Skeletal muscle tissue (tissue), 4 donors: ENCODE data around the gene LRRN4CL. TPM values are rescaled to one million over a fixed set of nuclear protein-coding genes. Genes with fewer than 3 reads are reported as not detected.
A peak's percentile ranks its signal among the peaks of the same experiment; 100 is the strongest.

Experiments used
- H3K27ac ChIP-seq: one replicate; pipeline ENCODE4 v1.7.0; 2013; ENCODE audit warnings: mild to moderate bottlenecking, low read depth, low read length, inconsistent platforms
- H3K27me3 ChIP-seq, 3 donors: one replicate each; pipeline ENCODE4 v1.7.0; 2013; ENCODE audit warnings: low read length in 3 of 3; ENCODE audit not compliant: control insufficient read depth in 3 of 3, insufficient read depth in 3 of 3
- H3K36me3 ChIP-seq, 3 donors: one replicate each; pipeline ENCODE4 v1.7.0; 2013; ENCODE audit warnings: low read length in 3 of 3; ENCODE audit not compliant: control insufficient read depth in 3 of 3, insufficient read depth in 3 of 3
- H3K4me1 ChIP-seq, 3 donors: one replicate each; pipeline ENCODE4 v1.7.0; 2013; ENCODE audit warnings: low read length in 3 of 3, mild to moderate bottlenecking in 3 of 3; ENCODE audit not compliant: control insufficient read depth in 3 of 3, insufficient read depth in 3 of 3
- H3K4me3 ChIP-seq, 3 donors: one replicate each; pipeline ENCODE4 v1.7.0; 2013; ENCODE audit warnings: low read length in 3 of 3
- H3K9ac ChIP-seq, 3 donors: one replicate each; pipeline ENCODE4 v1.7.0; 2013; ENCODE audit warnings: low read length in 3 of 3, mild to moderate bottlenecking in 3 of 3, moderate library complexity in 2 of 3, low read depth in 1 of 3
- H3K9me3 ChIP-seq, 3 donors: one replicate each; pipeline ENCODE4 v1.7.0; 2013; ENCODE audit warnings: low read length in 3 of 3; ENCODE audit not compliant: control insufficient read depth in 3 of 3
- total RNA-seq: library from RNA; depleted of rRNA; stranded (reverse); fragments of >200 nt; gene quantifications from one replicate; pipeline ENCODE4 v1.2.3, GENCODE V29; 2014
- donor health status: Osteomylitis.

The LRRN4CL gene
- total RNA-seq, 1 donor from 2014 or later: 9.9 TPM

- Histone ChIP-seq H3K9ac (peak overlapping the region; percentile 90 to 98 (median 97)), H3K9me3 (no peaks in the 10 kb centered on the region), H3K4me1 (peaks cover 29 to 50% (median 32%) of the 10 kb centered on the region in 3 donors), H3K27ac (peak overlapping the region; percentile 93), H3K27me3 (no peaks in the 10 kb centered on the region), H3K4me3 (peak overlapping the region; percentile 88 to 97 (median 95)), H3K36me3 (peaks cover 31 to 34% (median 31%) of the 10 kb centered on the region in 3 donors)
These were observed 36.3 kb upstream of the LRRN4CL start for GRCh38 chr11:62725646-62726045.

- Histone ChIP-seq H3K9ac (peak overlapping the region in 2 of 3 donors; percentile 90 to 97), H3K4me1 (peaks cover 24 to 40% (median 24%) of the 10 kb centered on the region in 3 donors), H3K36me3 (peaks cover 42 to 45% (median 43%) of the 10 kb centered on the region in 3 donors), H3K9me3 (no peaks in the 10 kb centered on the region), H3K27me3 (no peaks in the 10 kb centered on the region), H3K4me3 (no peak overlapping the region), H3K27ac (no peak overlapping the region)
These were observed 34.8 kb upstream of the LRRN4CL start for GRCh38 chr11:62724171-62724570.

GRCh38 chr11:62721994-62722393, 32.7 kb upstream of the LRRN4CL start:
- Histone ChIP-seq H3K9me3 (no peaks in the 10 kb centered on the region), H3K27me3 (no peaks in the 10 kb centered on the region), H3K4me1 (peaks cover 24 to 29% (median 24%) of the 10 kb centered on the region in 3 donors), H3K9ac (no peak overlapping the region), H3K27ac (no peak overlapping the region), H3K4me3 (no peak overlapping the region), H3K36me3 (peaks cover 53 to 62% (median 60%) of the 10 kb centered on the region in 3 donors)

- peaks cover 63 to 85% (median 83%) of the 10 kb centered on the region in 3 donors for H3K36me3 ChIP-seq
- peaks cover 8 to 11% (median 10%) of the 10 kb centered on the region in 3 donors for H3K4me1 ChIP-seq
- H3K9me3 ChIP-seq: no peaks in the 10 kb centered on the region
- H3K4me3 ChIP-seq: no peak overlapping the region
- H3K9ac ChIP-seq: no peak overlapping the region
- H3K27ac ChIP-seq: no peak overlapping the region
- H3K27me3 ChIP-seq: no peaks in the 10 kb centered on the region
These were observed 30.1 kb upstream of the LRRN4CL start for GRCh38 chr11:62719302-62719978.

- H3K9me3 ChIP-seq: no peaks in the 10 kb centered on the region
- peaks cover 58 to 87% (median 82%) of the 10 kb centered on the region in 3 donors for H3K36me3 ChIP-seq
- H3K27me3 ChIP-seq: no peaks in the 10 kb centered on the region
- no peak overlapping the region for H3K4me3 ChIP-seq
- H3K27ac ChIP-seq: no peak overlapping the region
- peak overlapping the region in 1 of 3 donors; percentile 38 for H3K9ac ChIP-seq
- H3K4me1 ChIP-seq: peaks cover 0 to 5% (median 3%) of the 10 kb centered on the region in 3 donors
These were observed 27.5 kb upstream of the LRRN4CL start for GRCh38 chr11:62716816-62717215.

GRCh38 chr11:62716206-62716605, 26.9 kb upstream of the LRRN4CL start:
- Histone ChIP-seq H3K9ac (no peak overlapping the region), H3K27me3 (no peaks in the 10 kb centered on the region), H3K4me1 (peaks cover 0 to 5% (median 3%) of the 10 kb centered on the region in 3 donors), H3K36me3 (peaks cover 52 to 81% (median 80%) of the 10 kb centered on the region in 3 donors), H3K9me3 (no peaks in the 10 kb centered on the region), H3K27ac (no peak overlapping the region), H3K4me3 (no peak overlapping the region)

- H3K4me3 ChIP-seq: no peak overlapping the region
- no peak overlapping the region for H3K9ac ChIP-seq
- no peaks in the 10 kb centered on the region for H3K27me3 ChIP-seq
- H3K4me1 ChIP-seq: peaks cover 4 to 8% (median 6%) of the 10 kb centered on the region in 3 donors
- peaks cover 50 to 77% (median 75%) of the 10 kb centered on the region in 3 donors for H3K36me3 ChIP-seq
- no peak overlapping the region for H3K27ac ChIP-seq
- no peaks in the 10 kb centered on the region for H3K9me3 ChIP-seq
These were observed 26.1 kb upstream of the LRRN4CL start for GRCh38 chr11:62715150-62716130.

- Histone ChIP-seq H3K36me3 (peaks cover 40 to 59% (median 56%) of the 10 kb centered on the region in 3 donors), H3K27ac (peak overlapping the region; percentile 23)
These were observed 24.0 kb upstream of the LRRN4CL start for GRCh38 chr11:62713343-62713742.

GRCh38 chr11:62712861-62713260, 23.5 kb upstream of the LRRN4CL start:
- H3K4me3 ChIP-seq: no peak overlapping the region
- H3K27me3 ChIP-seq: no peaks in the 10 kb centered on the region
- H3K27ac ChIP-seq: peak overlapping the region; percentile 23
- H3K36me3 ChIP-seq: peaks cover 38 to 57% (median 54%) of the 10 kb centered on the region in 3 donors
- H3K9me3 ChIP-seq: no peaks in the 10 kb centered on the region
- no peak overlapping the region for H3K9ac ChIP-seq
- H3K4me1 ChIP-seq: peaks cover 21 to 27% (median 27%) of the 10 kb centered on the region in 3 donors

More at GRCh38 chr11:62713343-62713742, 24.0 kb upstream of the LRRN4CL start:
- Histone ChIP-seq H3K9ac (peak overlapping the region in 1 of 3 donors; percentile 28), H3K4me1 (peaks cover 19 to 22% (median 22%) of the 10 kb centered on the region in 3 donors), H3K9me3 (no peaks in the 10 kb centered on the region), H3K27me3 (no peaks in the 10 kb centered on the region), H3K4me3 (no peak overlapping the region)
